GM08714 (cell line): Measurements from ENCODE around the gene SRRM2.

Source experiments
- H3K4me3 ChIP-seq: fragments of 200-500 bp; sonication (Bioruptor generic); 2 replicates; pipeline ENCODE4 v1.5.1; 2014; ENCODE audit warnings: mild to moderate bottlenecking, low read length, inconsistent platforms
- ZNF274 ChIP-seq: IDR thresholded peaks from 2 replicates; pipeline ENCODE4 v1.6.1; 2012; ENCODE audit warnings: mild to moderate bottlenecking, low read depth, low read length

The SRRM2 gene

DNA sequence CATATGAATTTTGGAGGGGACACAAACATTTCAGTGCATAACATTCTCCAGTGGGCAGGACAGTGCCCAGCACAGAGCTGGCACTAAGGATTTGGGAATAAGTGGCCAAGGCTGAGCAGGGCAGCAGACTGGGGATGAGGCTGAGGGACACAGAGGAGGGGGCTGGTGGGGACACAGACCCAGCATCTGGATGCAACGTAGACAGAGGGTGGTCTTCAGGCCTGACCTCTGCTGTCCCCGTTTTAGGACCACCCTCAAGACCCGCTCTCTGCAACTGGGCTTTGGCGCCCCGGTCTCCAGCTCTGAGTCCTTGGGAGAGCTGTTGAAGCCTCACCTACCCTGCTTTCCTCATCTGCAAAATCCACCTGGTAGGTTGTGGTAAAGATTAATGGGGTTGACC, 38.2 kb downstream of the SRRM2 start:
- H3K4me3 ChIP-seq: no peak overlapping the region
- no peak for TF ChIP-seq ZNF274

- no peak for TF ChIP-seq ZNF274
Measured at GRCh38 chr16:2791174-2791573, 38.7 kb downstream of the SRRM2 start.

GRCh38 chr16:2792940-2793339, 40.5 kb downstream of the SRRM2 start:
- H3K4me3 ChIP-seq: no peak overlapping the region
- TF ChIP-seq ZNF274: no peak

More at GRCh38 chr16:2791174-2791573, 38.7 kb downstream of the SRRM2 start:
- H3K4me3 ChIP-seq: no peak overlapping the region

GRCh38 chr16:2795395-2796143, 43.1 kb downstream of the SRRM2 start:
- TF ChIP-seq ZNF274: no peak

DNA sequence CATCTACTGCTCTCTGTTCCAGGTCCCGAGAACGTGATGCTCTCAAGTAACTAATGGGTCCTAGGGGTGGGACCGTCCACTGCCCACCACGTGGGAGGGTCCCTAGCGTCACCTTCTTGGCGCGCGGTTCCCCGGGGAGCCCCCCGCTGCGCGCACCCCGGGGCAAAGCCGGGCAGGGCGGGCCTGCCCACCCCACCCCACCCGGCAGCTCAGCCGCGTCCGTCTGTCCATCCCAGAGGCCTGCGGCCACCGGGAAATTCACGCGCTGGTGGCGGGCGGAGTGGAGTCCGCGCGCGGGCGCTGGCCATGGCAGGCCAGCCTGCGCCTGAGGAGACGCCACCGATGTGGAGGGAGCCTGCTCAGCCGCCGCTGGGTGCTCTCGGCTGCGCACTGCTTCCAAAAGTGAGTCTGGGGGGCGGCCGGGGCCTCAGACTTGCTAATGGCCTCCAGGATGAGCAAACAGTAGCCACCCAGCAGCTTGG, 46.3 kb downstream of the SRRM2 start:
- no peak for TF ChIP-seq ZNF274
- H3K4me3 ChIP-seq: no peak overlapping the region

More at GRCh38 chr16:2795395-2796143, 43.1 kb downstream of the SRRM2 start:
- H3K4me3 ChIP-seq: no peak overlapping the region

DNA sequence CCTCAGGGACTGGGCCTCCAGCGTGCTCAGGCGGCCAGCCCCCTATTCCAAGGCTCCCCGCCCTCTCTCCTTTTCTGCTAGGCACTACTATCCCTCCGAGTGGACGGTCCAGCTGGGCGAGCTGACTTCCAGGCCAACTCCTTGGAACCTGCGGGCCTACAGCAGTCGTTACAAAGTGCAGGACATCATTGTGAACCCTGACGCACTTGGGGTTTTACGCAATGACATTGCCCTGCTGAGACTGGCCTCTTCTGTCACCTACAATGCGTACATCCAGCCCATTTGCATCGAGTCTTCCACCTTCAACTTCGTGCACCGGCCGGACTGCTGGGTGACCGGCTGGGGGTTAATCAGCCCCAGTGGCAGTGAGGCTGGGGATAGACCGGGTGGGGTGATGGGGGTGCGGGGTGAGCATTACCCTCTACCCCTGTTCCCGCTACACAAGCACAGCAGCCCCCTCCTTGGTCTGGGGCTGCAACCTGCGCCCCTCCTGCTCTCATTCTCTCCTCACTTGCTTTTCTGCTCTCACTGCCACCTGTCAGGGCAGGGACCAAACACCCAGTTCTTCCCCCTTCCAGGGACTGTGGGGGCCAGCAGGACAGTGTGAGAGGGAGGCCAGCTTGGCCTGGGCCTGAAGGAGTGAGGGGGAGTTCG, 46.9 kb downstream of the SRRM2 start:
- no peak overlapping the region for H3K4me3 ChIP-seq
- TF ChIP-seq ZNF274: no peak

GRCh38 chr16:2799859-2800226, 47.4 kb downstream of the SRRM2 start:
- no peak overlapping the region for H3K4me3 ChIP-seq
- TF ChIP-seq ZNF274: no peak

DNA sequence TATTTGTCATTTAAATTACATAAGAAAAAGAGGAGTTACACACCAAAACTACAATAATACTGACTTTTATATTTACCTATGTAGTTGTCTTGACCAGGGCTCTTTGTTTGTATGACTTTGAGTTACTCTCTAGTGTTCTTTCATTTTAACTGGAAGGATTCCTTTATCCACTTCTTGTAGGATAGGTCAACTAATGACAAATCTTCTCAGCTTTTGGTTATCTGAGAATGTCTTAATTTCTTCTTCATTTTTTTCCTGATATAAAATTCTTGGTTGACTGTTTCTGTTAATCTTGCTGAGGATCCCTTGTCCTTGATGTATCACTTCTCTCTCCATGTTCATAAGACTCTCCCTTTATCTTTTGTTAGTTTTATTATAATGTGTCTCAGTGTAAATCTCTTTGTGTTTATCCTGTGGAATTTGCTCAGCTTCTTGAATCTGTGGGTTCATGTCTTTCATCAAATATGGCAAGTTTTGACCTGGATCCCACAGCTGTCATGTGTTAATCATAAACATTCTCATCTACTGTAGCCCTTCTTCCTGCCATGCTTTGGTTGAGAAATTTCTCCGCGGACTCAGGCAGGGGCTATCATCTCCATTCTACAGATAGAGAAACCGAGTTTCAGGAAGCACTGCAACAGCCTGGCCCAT, 51.2 kb downstream of the SRRM2 start:
- no peak for TF ChIP-seq ZNF274
- no peak overlapping the region for H3K4me3 ChIP-seq

GRCh38 chr16:2804728-2805127, 52.3 kb downstream of the SRRM2 start:
- H3K4me3 ChIP-seq: no peak overlapping the region
- no peak for TF ChIP-seq ZNF274

- no peak overlapping the region for H3K4me3 ChIP-seq
- TF ChIP-seq ZNF274: no peak
Measured at GRCh38 chr16:2806286-2806685, 53.8 kb downstream of the SRRM2 start.

DNA sequence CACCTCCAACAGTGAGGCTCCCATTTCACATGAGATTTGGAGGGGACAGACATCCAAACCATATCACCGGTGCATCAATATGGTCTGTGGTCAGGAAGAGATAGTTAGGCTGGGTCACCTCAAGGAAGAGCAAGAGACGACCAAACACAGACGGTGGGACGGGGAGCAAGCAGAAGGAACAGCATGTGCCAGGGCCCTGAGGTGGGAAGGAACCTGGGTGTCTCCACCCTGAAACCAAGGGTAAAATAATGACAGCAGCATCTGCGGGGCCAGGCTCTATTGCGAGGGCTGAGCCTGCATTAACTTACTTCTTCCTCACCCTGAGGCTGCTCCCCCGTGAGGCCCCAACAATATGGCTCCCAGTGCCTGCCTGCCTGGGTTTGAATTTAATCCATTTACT, 55.7 kb downstream of the SRRM2 start:
- TF ChIP-seq ZNF274: no peak

GRCh38 chr16:2809149-2809760, 56.8 kb downstream of the SRRM2 start:
- H3K4me3 ChIP-seq: no peak overlapping the region
- TF ChIP-seq ZNF274: no peak

More for the DNA sequence above, 55.7 kb downstream of the SRRM2 start:
- no peak overlapping the region for H3K4me3 ChIP-seq

- H3K4me3 ChIP-seq: no peak overlapping the region
- no peak for TF ChIP-seq ZNF274
Measured at GRCh38 chr16:2810651-2811050, 58.2 kb downstream of the SRRM2 start.

DNA sequence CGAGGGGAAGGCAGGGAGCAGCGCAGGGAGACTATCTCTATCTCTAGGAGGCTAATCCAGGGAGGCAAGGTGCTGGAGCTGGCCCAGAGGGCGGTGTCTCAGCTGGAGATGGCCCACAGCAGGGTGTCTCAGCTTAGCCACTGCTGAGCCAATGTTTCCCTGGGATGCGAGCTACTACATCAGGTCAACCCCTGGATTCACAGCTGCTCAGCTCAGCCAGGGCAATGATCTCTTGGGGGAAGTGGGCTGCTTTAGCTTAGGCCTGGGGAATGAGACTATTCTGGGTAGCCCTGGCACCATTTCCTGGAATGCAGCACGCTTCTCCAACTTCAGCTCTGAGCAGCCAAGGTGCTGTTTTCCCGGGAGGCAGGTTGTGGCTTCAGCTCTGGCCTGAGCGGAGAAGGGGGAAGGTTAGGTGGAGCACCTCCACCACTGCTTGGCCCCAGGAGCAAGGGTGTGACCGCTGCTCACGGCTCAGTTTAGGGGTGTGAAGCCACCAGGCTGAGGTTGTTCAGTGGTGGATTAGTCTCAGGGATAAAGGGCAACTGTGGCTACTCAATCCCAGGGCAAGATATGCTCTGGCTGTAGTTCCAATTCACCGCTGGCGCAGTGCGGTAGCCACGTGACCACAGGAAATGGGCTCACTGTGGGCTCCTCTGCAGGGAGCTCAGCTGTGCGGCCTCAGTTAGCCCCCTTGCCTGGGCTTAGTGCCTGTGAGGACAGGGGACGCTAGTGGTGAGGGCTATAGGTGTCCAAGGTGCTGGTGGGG, 59.4 kb downstream of the SRRM2 start:
- no peak overlapping the region for H3K4me3 ChIP-seq
- no peak for TF ChIP-seq ZNF274
